HG02763 (cell line): ENCODE results near the gene HHAT.

Experiments used
- ATAC-seq: cut with Tn5 transposase; IDR thresholded peaks from one replicate; pipeline ENCODE4 v1.9.1; 2021; ENCODE audit warnings: mild to moderate bottlenecking, moderate library complexity; ENCODE audit not compliant: unreplicated experiment

HHAT gene

DNA sequence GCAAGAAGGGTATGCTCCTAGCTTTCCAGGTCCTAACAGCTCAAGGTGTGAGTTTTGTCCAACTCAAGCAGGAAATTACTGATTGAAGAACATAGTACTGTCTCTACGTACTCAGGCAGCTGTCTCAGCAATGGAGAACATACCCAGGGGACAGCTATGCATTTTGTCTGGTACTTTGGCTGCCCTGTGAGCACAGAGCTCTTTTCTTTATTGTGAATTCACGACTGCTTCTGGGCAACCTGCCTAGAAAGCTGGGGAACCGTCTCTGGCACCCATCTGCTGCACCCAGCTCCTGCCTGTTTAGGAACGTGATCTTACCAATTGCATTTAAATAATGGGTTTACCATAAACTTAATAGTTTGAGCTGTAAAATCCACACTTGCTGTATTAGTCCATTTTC lies 258.1 kb downstream of the HHAT start:
- no peak for ATAC-seq

DNA sequence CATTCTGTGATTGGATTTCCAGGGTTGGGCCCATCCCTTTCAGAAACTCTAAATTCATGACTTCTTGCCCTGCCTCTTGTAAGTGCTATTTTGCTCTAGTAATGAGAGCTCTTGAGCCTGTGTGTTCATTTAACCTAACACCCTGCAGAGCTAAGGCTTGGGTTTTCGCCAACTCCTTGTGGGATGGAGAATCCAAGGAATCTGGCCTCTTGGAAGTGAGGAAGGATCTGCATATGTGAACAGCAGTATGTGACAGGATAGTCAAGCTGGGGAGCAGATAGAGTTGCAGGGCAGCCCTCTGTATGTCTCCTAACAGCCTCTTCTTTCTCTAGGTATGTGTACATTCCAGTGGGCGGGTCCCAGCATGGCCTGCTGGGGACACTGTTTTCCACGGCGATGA lies 258.9 kb downstream of the HHAT start:
- no peak for ATAC-seq

DNA sequence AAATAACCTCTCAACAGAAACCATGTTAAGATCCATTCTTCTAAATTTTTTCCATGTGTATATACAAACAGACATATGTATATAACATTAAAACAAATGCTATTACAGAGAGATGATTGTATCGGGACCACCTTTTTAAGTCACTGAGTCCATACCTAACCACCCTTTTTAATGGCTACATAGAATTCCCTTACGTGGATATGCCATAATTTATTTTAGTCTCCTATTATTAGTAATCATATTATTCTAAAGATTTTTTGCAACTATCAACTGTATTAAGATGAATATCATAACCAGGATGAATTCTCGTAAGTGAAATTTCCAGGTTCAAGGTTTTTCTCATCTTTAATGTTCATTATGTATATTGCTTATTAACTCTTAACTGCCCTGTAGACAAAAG lies 259.7 kb downstream of the HHAT start:
- no peak for ATAC-seq

DNA sequence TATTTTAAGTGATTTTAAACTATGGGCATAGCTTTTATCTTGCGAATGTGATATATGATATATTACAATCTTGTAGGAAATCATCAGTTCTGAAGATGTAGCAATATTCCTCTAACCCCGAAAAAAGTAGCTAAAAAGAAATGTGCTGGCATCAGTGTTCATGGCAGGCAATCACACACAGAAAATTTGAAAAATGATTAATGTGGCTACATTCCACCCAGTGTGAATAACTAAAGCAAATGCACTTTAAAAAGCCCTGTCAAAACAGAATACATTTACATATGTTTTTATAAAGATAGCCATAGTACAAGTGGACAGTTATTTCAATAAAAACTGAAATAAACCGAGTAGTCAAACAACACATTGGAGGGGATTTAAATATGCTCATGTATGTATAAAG lies 260.2 kb downstream of the HHAT start:
- ATAC-seq = no peak

DNA sequence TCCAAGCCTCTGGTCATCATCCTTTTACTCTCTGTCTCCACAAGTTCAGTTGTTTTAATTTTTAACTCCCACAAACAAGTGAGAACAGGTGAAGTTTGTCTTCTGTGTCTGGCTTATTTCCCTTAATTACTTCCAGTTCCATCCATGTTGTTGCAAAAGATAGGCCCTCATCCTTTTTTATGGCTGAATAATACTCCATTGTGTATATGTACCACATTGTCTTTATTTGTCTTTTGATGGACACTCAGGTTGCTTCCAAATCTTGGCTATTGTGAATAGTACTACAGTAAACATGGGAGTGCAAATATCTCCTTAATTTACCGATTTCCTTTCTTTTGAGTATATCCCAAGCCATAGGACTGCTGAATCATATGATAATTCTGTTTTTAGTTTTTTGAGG lies 262.5 kb downstream of the HHAT start:
- no peak for ATAC-seq

DNA sequence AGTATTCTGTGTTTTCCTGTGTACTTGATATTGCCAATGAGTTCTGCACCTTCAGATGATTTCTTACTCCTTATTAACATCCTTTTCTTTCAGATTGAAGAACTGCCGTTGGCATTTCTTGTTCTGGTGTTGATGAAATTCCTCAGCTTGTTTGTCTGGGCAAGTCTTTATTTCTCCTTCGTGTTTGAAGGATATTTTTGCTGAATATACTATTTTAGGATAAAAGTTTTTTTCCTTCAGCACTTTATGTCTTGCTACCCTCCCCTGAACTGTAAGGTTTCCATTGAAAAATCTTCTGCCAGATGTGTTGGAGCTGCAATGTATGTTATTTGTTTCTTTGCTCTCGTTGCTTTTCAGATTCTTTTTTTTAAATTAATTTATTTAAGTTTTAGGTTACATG lies 265.9 kb downstream of the HHAT start:
- ATAC-seq = no peak

DNA sequence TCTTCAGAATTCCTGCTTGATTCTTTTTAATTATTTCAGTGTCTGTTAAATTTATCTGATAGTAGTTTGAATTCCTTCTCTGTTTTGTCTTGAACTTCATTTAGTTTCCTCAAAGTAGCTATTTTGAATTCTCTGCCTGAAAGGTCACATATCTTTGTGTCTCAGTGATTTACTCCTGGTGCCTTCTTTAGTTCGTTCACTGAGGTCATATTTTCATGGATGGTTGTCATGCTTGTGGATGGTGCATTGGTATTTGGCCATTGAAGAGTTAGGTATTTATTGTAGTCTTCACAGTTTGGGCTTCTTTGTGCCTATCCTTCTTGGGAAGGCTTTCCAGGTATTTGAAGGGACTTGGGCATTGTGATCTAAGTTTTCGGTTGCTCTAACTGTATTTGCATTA lies 267.9 kb downstream of the HHAT start:
- no peak for ATAC-seq

DNA sequence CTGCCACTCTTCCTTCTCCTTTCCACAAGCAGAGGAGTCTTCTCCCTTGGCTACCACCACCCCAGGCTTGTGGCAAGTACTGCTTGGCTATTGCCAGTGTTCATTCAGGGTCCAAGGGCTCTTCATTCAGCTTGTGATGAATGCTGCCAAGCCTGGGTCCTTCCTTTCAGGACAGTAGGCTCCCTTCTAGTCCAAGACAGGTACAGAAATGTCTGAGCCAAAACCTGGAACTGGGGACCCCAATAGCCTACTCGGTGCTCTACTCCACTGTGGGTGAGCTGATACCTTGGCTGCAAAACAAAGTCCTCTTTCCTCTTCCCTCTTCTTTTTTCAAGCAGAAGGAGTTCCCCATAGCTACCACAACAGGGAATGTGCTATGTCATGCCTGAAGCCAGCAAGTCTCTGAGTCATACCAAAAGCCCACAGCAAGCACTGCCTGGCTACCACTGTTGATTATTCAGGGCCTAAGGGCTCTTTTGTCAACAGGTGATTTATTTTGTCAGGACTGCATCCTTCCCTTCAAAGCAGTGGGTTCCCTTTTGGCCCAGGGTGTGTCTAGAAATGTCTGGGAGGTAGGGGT lies 268.9 kb downstream of the HHAT start:
- ATAC-seq = peak; percentile 67

DNA sequence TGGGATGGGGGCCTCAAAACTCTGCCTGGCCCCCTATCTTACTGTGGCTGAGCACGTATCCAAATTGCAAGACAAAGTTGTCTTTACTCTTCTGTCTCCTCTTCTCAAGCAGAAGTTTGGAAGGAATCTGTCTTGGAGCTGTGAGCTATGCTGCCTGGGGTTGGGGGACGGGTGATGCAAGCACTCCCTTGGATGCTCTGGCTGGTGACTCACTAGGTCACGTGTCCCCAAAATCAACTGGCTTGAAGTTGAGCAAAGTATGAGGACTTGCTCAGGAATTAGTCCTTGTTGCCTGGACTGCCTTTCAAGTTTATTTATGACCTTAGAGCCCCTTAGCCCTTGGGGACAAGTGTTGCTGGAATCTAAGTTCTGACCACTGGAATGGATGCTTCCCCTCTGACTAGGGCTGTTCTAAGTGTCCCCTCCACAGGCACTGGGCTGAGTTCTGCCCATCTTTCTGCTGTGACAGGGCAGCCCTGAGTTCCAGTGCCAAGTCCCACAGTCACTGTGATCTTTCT lies 269.5 kb downstream of the HHAT start:
- no peak for ATAC-seq

DNA sequence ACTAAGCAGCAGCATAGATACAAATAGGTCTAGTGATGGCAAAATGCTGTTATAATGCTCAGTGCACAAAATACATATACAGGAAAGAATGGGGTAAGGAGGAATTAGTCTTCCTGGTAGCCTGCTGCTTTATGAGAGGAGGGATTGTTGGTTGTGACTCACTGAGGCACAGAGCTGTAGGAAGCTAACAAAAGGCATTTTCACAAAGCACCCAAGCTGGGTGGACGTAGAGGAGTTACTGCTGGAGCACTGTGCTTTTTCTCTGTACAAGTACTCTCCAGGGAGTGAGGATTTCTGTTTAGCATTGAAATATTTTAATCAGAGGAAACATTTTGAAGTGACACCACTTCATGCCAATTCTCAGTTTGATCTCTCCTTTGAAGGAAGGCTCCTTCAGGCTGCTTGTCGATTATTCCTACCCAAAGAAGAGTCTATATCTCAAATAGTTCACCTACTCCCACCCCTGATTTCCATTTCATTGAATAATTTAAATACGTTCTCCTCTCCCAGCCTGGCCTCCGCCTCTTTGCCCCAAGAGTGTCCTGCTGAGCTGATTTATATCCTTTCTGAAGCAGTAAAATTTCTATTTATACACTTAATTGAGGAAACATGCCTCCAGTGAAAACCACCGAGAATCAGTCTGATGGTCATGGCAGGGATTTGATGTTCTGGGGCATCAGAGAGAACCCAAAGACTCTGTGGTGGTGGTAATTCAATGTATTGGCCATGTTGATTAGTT lies 271.9 kb downstream of the HHAT start:
- no peak for ATAC-seq

DNA sequence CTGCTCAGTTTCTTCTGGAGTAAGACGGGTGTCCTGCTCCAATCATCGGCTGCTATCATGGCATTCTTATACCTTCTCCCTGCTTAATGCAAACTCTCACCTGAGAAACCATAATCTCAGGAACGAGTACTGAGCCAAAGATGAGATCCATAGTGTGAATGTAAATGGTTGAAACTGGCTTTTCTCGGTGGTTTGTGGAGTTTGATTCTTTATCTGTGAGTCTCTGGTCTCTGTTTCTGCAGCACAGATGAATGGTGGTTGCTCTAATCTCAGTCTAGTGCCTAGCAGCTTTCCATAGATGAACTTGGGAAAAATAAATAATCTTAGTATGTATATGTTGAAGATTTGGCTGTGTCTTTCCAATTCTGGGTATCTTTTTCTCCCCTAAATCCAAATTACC lies 274.4 kb downstream of the HHAT start:
- no peak for ATAC-seq

DNA sequence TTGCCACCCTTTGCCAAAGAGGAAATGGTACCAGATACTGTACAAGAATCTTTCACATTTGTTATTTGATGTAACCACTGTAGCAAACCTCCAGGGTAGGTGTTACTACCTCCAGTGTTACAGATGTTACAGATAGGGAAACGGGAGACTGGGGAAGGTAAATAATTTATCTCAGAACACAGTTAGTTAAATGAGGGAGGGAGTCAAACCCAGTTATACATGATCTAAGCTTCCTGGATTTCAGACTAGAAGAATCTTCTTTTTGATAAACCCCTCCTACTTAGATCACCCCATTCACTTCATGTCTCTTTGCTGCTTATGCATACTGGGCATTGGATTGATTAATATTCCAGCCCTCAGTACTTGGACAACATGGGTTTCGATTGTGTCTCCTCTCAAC lies 276.4 kb downstream of the HHAT start:
- no peak for ATAC-seq

DNA sequence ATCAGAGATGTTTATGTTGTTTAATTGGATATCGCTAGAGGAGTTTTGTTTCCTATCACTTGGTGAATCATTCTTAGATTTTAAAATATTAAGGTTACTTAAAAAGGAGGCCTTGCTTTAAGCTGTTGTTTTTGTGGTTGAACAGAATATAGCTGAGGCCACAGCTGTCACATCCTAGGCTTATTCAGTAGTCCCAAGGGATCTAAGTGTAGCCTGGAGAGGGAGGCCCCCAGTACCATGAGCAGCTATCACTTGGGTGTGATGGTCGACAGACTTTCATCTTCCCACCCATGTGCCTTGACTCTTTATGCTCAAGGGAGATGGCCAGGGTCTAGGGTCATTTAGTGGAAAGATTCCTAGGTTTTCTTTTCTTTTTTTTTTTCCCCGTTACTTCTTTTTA lies 278.7 kb downstream of the HHAT start:
- no peak for ATAC-seq

DNA sequence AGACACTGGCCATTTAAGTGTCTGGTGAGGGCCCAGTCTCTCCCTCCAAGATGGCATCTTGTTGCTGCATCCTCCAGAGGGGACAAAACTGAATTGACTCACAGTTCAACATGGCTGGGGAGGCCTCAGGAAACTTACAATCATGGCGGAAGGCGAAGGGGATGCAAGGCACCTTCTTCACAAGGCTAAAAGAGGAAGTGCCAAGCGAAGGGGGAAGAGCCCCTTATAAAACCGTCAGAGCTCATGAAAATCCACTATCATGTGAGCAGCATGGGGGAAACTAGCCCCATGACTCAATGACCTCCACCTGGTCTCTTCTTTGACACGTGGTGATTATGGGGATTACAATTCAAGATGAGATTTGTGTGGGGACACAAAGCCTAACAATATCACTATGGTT lies 280.1 kb downstream of the HHAT start:
- no peak for ATAC-seq

DNA sequence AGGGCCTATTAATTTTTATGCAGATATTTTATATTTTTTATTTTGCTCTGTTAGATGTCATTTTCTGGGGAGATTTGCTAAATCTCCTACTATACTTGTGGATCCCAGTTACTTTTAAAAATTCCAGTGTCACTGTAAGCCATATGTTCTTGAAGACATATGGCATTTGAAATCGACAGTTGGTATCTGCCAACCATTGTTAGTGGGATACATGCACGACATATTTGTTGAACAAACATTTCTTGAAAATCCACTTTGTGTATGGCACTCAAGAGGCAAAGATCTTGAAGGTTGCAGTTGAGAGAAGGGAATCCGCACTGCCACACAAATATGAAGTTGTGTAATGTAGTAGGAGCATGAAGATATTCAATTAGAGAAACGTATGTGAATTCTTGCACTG lies 287.7 kb downstream of the HHAT start:
- ATAC-seq = no peak

DNA sequence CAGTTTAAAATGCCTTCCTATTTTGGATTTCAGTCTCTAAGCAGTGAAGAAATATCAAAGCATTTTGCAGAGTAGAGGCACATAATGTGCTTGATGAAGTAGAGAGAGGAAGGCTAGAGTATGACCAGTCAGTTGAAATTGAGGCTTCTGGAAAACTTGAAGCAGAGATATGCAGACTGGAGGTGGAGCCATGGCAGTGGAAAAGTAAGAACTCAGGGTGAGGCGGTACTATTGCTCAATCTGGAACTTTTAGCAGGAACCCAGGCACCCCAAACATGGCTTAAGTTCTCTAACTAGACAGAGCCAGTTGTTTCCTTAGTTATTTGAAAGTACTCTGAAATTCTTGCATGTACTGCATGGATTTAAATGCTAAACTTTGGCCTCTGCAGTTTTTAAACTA lies 288.6 kb downstream of the HHAT start:
- ATAC-seq = no peak

DNA sequence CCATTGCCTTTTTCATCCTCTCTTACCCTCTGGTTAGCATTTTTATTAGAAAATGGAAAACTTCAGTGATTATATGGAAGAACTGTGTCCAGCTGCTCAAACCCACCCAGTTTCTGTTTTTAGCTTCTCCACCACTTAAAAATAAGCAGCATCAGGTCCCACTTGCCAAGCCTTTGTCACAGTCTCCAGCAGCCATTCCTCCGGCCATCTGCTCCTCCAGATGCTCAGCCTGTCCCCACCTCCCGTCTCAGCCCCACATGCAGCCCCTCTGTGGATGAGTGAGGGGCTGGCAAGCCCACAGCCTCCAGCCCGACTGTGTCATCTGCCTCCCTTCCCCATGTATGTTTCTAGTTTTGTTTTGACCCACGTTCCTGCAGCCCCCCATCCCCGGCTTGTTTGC lies 289.7 kb downstream of the HHAT start:
- no peak for ATAC-seq

DNA sequence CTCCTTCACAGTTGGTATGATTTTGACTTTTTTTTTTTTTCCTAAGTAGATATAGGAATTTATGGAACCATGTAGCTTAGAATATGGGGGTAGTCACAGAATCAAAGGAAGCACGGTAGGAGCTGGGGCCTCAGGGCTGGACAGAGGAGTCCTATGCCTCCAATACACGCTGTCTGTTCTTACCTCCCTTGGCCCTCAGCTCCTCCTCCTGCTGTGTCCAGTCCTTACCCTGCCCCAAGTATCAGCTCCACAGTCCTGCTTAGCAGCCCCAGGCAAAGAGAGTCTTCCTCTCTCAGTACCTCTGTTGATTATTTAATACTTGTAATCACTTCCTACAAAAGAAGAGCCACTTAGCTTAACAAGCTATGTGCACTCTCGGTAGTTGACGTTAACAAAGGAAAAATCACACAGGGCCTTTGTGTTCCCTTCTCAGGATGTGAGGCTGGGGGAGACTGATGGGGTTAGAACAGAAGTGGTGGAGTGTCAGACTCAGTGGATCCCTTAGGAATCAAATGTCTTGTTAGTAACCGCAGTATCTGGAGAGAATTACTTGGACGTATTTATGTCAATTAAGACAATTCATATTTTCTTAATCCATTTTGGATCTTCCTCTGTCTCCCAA lies 292.3 kb downstream of the HHAT start:
- ATAC-seq = no peak

DNA sequence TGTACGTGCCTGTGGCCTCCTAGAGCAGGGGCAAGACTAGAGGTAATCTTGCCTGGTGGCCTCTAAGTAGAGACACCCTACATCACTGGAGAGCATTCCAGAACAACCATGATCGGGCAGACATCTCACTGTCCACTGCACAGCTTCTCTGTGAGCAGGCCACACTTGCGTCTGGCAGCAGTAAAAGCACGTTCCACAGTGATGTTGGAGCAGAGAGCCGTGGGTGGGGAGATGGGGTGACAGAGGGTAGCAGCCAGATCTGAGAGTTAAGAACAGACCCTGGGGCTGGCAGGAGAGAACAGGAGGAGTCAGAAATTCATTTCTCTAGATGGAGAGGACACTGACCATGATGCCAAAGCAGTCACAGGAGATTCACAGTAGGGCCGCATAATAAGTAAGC lies 293.0 kb downstream of the HHAT start:
- no peak for ATAC-seq

DNA sequence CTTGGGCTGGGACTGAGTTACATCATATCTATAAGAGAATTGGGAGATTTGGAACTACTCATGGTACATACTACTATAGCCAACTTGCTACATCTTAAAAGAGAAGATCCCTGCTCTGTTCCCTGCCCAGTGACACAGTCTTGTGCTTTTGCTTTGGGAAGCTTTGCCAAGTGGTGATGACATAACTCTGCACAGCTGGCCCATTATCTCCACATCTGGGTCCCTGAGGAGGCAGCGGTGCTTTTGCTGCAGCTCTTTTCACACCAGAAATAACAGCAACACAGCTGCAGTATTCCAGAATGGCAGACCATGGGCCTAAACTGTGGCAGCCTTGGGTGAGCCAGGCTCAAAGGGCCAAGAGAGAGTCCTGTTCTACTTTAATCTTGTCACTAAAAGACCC lies 296.0 kb downstream of the HHAT start:
- no peak for ATAC-seq

DNA sequence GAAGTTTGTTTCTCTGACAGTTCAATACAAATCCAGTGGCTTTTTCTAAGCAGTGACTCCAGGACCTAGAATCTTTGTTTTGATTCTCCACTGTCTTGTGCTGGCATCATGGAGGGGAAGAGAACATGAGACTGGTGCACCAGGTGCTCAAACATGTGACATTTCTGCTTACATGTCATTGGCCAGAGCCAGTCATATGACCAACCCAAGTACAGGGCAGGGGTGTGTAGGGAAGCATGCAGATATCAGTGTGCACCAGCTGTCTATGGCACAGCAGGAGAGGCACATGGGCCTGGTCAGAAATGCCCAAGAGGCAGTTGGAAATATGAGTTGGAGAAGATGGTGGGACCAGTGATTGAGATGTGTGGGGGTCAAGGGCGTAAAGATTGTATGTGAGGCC lies 297.0 kb downstream of the HHAT start:
- ATAC-seq = no peak

DNA sequence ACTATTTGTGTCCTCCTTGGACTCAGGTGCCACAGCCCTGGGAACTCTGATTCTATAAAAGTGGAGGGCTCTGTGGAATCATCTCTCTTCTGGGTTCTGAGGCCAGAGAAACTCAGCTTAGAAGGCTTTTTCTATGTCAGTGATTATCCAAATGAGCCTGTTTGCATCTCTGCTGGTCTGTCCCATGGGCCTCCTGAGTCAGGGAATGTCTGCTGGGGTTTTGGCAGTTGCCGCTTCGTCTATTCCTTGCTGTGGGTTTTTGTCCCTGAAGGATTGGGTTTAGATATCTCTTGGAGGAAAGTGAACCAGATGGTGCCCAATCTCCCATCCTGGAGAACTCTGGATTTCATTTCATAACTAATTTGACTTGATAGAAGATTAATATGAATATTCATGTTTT lies 297.6 kb downstream of the HHAT start:
- ATAC-seq = no peak
